Measurements from ENCODE around the gene TACR2. TPM values are rescaled to one million over a fixed set of nuclear protein-coding genes. Genes with fewer than 3 reads are reported as not detected.

Gene TACR2
- total RNA-seq, 6 experiments from 2014 or later, result 0.16 to 0.22 (median 0.16) TPM; not detected in 3

DNA sequence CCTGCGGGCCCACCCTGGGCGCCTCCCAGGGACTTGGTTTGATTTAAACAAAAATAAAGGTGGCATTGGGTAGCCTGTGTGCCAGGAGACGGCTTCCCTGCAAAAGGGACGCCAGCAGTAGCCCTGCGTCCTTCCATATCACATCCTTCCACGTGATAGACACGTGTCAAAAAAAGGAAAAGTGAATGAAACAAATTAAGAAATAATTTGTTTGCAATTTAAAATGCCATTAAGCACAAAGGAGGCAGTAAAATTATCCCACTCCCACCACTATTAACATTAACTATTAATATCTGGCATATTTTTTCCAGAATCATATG lies 7.6 kb downstream of the TACR2 start:
- H3K4me3 ChIP-seq, result peak overlapping the region; percentile 8 to 44 (median 26)
- intact Hi-C loops (cut with DNase I), result no loop called here
- ATAC-seq (no peak), DNase-seq (no peak)
- H3K27me3 ChIP-seq, result no peaks in the 10 kb centered on the region
- 23% methylated on average over 7 of the region's 7 CpGs for WGBS (ENCODE audit: insufficient coverage, low coverage, low lambda C conversion rate, missing lambda C conversion rate)
- TF ChIP-seq, protein P1, sequence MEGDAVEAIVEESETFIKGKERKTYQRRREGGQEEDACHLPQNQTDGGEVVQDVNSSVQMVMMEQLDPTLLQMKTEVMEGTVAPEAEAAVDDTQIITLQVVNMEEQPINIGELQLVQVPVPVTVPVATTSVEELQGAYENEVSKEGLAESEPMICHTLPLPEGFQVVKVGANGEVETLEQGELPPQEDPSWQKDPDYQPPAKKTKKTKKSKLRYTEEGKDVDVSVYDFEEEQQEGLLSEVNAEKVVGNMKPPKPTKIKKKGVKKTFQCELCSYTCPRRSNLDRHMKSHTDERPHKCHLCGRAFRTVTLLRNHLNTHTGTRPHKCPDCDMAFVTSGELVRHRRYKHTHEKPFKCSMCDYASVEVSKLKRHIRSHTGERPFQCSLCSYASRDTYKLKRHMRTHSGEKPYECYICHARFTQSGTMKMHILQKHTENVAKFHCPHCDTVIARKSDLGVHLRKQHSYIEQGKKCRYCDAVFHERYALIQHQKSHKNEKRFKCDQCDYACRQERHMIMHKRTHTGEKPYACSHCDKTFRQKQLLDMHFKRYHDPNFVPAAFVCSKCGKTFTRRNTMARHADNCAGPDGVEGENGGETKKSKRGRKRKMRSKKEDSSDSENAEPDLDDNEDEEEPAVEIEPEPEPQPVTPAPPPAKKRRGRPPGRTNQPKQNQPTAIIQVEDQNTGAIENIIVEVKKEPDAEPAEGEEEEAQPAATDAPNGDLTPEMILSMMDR (IDR thresholded peaks at IDR 0.05), result no peak
- no peak for TF ChIP-seq POLR2A (IDR thresholded peaks at IDR 0.05)
- H3K36me3 ChIP-seq, result no peaks in the 10 kb centered on the region
- peaks cover 0 to 5% (median 2%) of the 10 kb centered on the region in 4 donors for H3K4me1 ChIP-seq
- no peaks in the 10 kb centered on the region for H3K9me3 ChIP-seq
- peak overlapping the region in 2 of 3 donors; percentile 75 to 82 for H3K27ac ChIP-seq

DNA sequence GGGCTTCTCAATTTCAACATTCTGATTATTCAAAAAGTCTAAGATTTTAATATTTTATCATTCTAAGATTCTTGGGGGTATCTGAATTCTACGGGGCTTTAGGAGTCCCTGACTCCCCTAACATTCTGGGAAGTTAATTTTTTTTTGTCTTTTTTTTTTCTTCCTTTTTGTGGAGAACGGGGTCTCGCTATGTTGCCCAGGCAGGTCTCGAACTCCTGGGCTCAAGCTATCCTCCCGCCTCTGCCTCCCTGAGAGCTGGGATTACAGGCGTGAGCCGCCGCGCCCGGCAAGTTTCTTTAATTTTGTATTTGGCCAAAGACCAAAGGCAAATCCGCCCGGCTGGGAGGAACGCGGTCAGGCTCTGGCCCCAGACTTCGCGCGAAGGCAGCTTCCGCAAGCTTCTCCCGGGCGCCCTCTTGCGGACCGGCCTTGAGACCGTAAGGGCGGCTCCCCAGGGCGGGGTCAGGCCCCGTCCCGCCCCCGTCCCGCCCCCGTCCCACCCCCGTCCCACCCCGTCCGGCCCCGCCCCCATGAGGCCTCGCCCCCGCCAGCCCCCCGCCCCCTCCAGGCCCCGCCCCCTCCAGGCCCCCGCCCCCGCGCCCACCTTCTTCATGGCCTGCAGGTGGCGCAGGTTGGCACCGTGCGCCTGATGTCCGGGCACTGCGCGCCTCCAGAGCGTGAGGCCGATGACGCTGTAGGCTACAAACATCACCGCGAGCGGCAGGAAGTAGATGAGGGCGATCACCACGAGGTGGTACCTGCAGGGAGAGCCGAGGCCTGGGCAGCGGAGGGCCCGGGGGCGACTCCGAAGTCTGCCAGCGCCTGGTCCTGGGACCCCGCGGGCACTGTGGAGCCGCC lies 8.2 kb downstream of the TACR2 start:
- Histone ChIP-seq H3K27me3 (no peaks in the 10 kb centered on the region), H3K9me3 (no peaks in the 10 kb centered on the region), H3K27ac (peak overlapping the region in 2 of 3 donors; percentile 75 to 82), H3K4me3 (peak overlapping the region; percentile 8 to 44 (median 26)), H3K36me3 (no peaks in the 10 kb centered on the region), H3K4me1 (peaks cover 0 to 5% (median 2%) of the 10 kb centered on the region in 4 donors)
- intact Hi-C loops (cut with DNase I), result no loop called here
- DNase-seq (peak; percentile 92 to 95 (median 95)), ATAC-seq (peak; percentile 89 to 92 (median 92))
- 10% methylated on average over 21 of the region's 64 CpGs for WGBS (ENCODE audit: insufficient coverage, low coverage, low lambda C conversion rate, missing lambda C conversion rate)
- TF ChIP-seq POLR2A (IDR thresholded peaks at IDR 0.05), result no peak
- TF ChIP-seq, protein P1 (IDR thresholded peaks at IDR 0.05), result peak; percentile 51 to 97 (median 92)

DNA sequence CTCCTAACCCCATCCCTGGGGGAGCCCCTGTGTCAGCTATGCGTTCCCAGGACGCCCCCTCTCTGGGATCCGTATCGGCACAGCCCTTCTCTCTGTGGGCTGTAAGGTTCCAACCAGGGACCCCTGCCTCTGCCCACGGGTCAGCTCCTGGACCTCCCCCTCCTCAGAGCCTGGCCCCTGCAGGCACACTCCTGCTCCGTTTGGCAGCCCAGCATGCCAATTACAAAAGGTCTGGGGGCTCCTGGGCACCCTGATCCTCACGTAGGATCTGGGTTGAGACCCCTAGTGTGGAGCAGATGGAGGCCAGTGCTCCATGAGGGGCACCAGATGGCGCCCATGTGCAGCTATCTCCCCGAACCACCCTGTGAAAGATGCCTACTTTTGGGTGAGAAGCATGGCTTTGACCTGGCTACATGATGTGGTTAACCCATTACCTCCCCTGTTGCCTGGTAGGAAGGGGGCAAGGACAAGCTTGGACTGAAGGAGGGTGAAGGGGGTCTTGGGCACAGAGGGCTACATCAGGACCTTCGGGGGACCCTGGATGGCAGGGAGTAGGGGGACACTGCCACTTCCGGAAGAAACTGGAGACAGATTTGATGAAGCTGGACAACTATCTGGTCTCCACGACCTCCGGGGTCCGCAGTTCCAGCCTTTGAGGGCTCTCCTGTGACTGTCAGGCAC lies 9.0 kb downstream of the TACR2 start:
- no peaks in the 10 kb centered on the region for H3K9me3 ChIP-seq
- DNase-seq, result peak in 1 of 3 donors; percentile 55
- TF ChIP-seq, protein P1 (IDR thresholded peaks at IDR 0.05), result peak in 2 of 4 donors; percentile 5 to 23
- TF ChIP-seq POLR2A (IDR thresholded peaks at IDR 0.05), result no peak
- peak overlapping the region in 1 of 3 donors; percentile 47 for H3K27ac ChIP-seq
- H3K27me3 ChIP-seq, result no peaks in the 10 kb centered on the region
- intact Hi-C loops (cut with DNase I), result no loop called here
- H3K4me1 ChIP-seq, result peaks cover 0 to 5% (median 2%) of the 10 kb centered on the region in 4 donors
- WGBS (ENCODE audit: insufficient coverage, low coverage, low lambda C conversion rate, missing lambda C conversion rate), result 55% methylated on average over 6 of the region's 14 CpGs
- ATAC-seq, result peak in 1 of 4 donors; percentile 3
- peak overlapping the region in 1 of 3 donors; percentile 7 for H3K4me3 ChIP-seq
- H3K36me3 ChIP-seq, result no peaks in the 10 kb centered on the region

DNA sequence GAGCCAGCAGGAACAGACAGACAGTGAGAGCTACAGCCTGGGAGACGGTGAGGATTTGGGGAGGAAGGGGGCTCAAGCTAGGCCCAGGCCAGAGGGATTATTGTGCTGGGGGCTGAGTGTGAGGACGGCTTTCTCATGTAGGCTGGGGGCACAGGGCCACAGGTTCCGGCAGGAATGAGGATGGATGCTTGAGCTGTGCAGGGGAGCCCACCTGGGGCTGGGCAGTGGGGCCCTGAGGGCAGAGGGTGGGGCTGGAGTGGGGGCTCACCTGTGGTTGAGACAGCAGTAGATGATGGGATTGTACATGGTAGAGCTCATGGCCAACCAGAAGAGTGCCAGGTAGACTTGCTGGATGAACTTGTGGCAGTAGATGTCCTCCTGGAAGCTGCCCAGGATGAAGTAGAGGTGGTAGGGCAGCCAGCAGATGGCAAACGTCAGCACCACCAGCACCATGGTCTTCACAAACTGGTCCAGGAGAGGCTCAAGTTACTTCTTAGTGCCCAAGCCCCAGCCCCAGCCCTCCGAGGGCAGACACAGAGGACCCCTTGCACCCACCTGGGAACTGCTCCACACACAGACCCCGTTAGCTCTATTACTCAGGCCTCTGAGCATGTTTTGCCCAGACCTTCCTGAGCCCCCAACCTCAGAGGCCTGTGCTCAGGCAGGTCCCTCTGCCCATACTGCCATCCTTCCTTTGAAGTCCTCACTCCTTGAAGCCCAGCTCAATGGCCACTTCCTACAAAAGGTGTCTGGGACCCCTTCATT lies 9.7 kb downstream of the TACR2 start:
- Histone ChIP-seq H3K36me3 (no peaks in the 10 kb centered on the region), H3K27ac (no peak overlapping the region), H3K27me3 (no peaks in the 10 kb centered on the region), H3K4me3 (no peak overlapping the region), H3K4me1 (peaks cover 0 to 5% (median 2%) of the 10 kb centered on the region in 4 donors), H3K9me3 (no peaks in the 10 kb centered on the region)
- 84% methylated on average over 3 of the region's 6 CpGs for WGBS (ENCODE audit: insufficient coverage, low coverage, low lambda C conversion rate, missing lambda C conversion rate)
- ATAC-seq, result no peak
- TF ChIP-seq, protein P1 (IDR thresholded peaks at IDR 0.05), result no peak
- no peak for TF ChIP-seq POLR2A (IDR thresholded peaks at IDR 0.05)
- peak in 1 of 3 donors; percentile 49 for DNase-seq
- intact Hi-C loops (cut with DNase I), result no loop called here

All from right lobe of liver (tissue), 6 donors.